ENCODE measurements around the gene HELB.

HELB gene

GRCh38 chr12:66275040-66275439 is 27.3 kb upstream of the HELB start:
- Histone ChIP-seq H3K4me1 (ENCODE audit: control insufficient read depth, insufficient read depth, low read length) (peaks cover 9% of the 10 kb centered on the region; the same call in 1 of the 2 replicates), H3K36me3 (ENCODE audit: control insufficient read depth, insufficient read depth, low read length) (no peaks in the 10 kb centered on the region), H3K4me3 (ENCODE audit: low read depth, low read length) (no peak overlapping the region), H3K9ac (ENCODE audit: low read length) (no peak overlapping the region), H3K27ac (ENCODE audit: low read depth, low read length) (no peak overlapping the region), H3K27me3 (ENCODE audit: control insufficient read depth, insufficient read depth, low read length) (no peaks in the 10 kb centered on the region), H3K9me3 (ENCODE audit: control insufficient read depth, insufficient read depth, low read depth, low read length) (no peaks in the 10 kb centered on the region)

GRCh38 chr12:66279123-66279712 is 23.1 kb upstream of the HELB start:
- peaks cover 8% of the 10 kb centered on the region; the same call in 1 of the 2 replicates for H3K9me3 ChIP-seq (ENCODE audit: control insufficient read depth, insufficient read depth, low read depth, low read length)
- H3K27ac ChIP-seq (ENCODE audit: low read depth, low read length), result no peak overlapping the region
- no peak overlapping the region for H3K9ac ChIP-seq (ENCODE audit: low read length)
- H3K36me3 ChIP-seq (ENCODE audit: control insufficient read depth, insufficient read depth, low read length), result no peaks in the 10 kb centered on the region
- no peaks in the 10 kb centered on the region for H3K4me1 ChIP-seq (ENCODE audit: control insufficient read depth, insufficient read depth, low read length)
- H3K4me3 ChIP-seq (ENCODE audit: low read depth, low read length), result no peak overlapping the region
- H3K27me3 ChIP-seq (ENCODE audit: control insufficient read depth, insufficient read depth, low read length), result no peaks in the 10 kb centered on the region

DNA sequence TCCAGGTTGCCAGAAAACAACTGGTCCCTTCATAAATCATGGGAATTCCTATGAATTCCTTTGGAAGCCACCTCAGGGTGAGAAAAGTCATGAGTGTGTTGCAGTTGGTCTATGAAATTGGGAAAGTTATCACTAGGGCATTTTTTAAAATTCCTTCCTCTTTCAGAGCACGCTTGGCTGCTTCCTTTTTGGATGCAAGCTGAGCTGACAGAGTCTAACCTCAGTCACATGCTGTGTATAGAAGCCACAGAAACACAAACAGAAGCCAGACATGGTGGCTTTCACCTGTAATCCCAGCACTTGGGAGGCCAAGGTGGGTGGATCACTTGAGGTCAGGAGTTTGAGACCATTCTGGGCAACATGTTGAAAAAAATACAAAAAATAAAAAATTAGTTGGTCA is 21.7 kb upstream of the HELB start:
- no peak overlapping the region for H3K9ac ChIP-seq (ENCODE audit: low read length)
- no peaks in the 10 kb centered on the region for H3K27me3 ChIP-seq (ENCODE audit: control insufficient read depth, insufficient read depth, low read length)
- peaks cover 8% of the 10 kb centered on the region; the same call in 1 of the 2 replicates for H3K9me3 ChIP-seq (ENCODE audit: control insufficient read depth, insufficient read depth, low read depth, low read length)
- H3K36me3 ChIP-seq (ENCODE audit: control insufficient read depth, insufficient read depth, low read length), result no peaks in the 10 kb centered on the region
- no peaks in the 10 kb centered on the region for H3K4me1 ChIP-seq (ENCODE audit: control insufficient read depth, insufficient read depth, low read length)
- no peak overlapping the region for H3K27ac ChIP-seq (ENCODE audit: low read depth, low read length)
- no peak overlapping the region for H3K4me3 ChIP-seq (ENCODE audit: low read depth, low read length)

GRCh38 chr12:66282244-66282643 is 20.0 kb upstream of the HELB start:
- Histone ChIP-seq H3K27me3 (ENCODE audit: control insufficient read depth, insufficient read depth, low read length) (no peaks in the 10 kb centered on the region), H3K9ac (ENCODE audit: low read length) (no peak overlapping the region), H3K4me3 (ENCODE audit: low read depth, low read length) (no peak overlapping the region), H3K27ac (ENCODE audit: low read depth, low read length) (no peak overlapping the region), H3K9me3 (ENCODE audit: control insufficient read depth, insufficient read depth, low read depth, low read length) (peaks cover 8% of the 10 kb centered on the region; the same call in 1 of the 2 replicates), H3K4me1 (ENCODE audit: control insufficient read depth, insufficient read depth, low read length) (no peaks in the 10 kb centered on the region), H3K36me3 (ENCODE audit: control insufficient read depth, insufficient read depth, low read length) (no peaks in the 10 kb centered on the region)

- no peak overlapping the region for H3K27ac ChIP-seq (ENCODE audit: low read depth, low read length)
- H3K4me3 ChIP-seq (ENCODE audit: low read depth, low read length), result no peak overlapping the region
- no peaks in the 10 kb centered on the region for H3K27me3 ChIP-seq (ENCODE audit: control insufficient read depth, insufficient read depth, low read length)
- H3K4me1 ChIP-seq (ENCODE audit: control insufficient read depth, insufficient read depth, low read length), result no peaks in the 10 kb centered on the region
- no peak overlapping the region for H3K9ac ChIP-seq (ENCODE audit: low read length)
- H3K9me3 ChIP-seq (ENCODE audit: control insufficient read depth, insufficient read depth, low read depth, low read length), result no peaks in the 10 kb centered on the region
- no peaks in the 10 kb centered on the region for H3K36me3 ChIP-seq (ENCODE audit: control insufficient read depth, insufficient read depth, low read length)
Measured at GRCh38 chr12:66287275-66287674, 15.0 kb upstream of the HELB start.

DNA sequence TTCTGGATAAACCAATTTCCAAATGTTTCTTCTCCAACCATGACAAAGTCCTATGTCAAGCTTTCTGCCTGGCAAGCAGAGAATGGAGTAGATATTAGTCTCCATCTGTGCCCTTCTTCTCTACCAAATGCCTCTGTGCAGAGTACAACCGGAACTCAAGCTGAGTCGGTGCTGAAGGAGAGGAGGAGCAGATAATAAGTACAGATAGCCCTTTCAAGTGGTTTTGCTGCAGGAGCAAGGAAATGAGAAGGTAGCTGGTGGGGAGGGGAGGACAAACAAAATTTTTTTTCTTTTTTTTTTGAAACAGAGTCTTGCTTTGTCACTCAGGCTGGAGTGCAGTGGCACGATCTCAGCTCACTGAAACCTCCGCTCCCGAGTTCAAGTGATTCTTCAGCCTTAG is 14.2 kb upstream of the HELB start:
- H3K36me3 ChIP-seq (ENCODE audit: control insufficient read depth, insufficient read depth, low read length), result no peaks in the 10 kb centered on the region
- H3K27me3 ChIP-seq (ENCODE audit: control insufficient read depth, insufficient read depth, low read length), result no peaks in the 10 kb centered on the region
- no peaks in the 10 kb centered on the region for H3K9me3 ChIP-seq (ENCODE audit: control insufficient read depth, insufficient read depth, low read depth, low read length)
- no peak overlapping the region for H3K4me3 ChIP-seq (ENCODE audit: low read depth, low read length)
- H3K9ac ChIP-seq (ENCODE audit: low read length), result no peak overlapping the region
- H3K27ac ChIP-seq (ENCODE audit: low read depth, low read length), result no peak overlapping the region
- no peaks in the 10 kb centered on the region for H3K4me1 ChIP-seq (ENCODE audit: control insufficient read depth, insufficient read depth, low read length)

DNA sequence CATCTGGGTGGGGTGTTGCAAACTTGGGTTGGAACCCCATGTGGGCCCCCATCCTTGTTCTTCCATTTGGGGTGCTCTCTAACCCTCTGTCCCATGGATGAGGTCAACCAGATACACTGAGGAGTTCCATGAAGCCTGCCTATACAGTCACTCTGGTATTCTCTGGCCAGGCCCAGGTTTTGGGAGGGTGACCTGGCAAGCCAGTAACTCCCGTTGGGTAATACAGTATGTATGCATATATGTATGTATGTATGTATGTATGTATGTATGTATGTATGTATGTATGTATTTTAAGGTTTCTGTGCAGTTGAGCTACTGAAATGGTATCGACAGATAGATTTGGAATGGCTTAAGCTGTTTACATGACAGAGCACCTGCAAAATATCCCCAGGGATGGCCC is 12.8 kb upstream of the HELB start:
- H3K9me3 ChIP-seq (ENCODE audit: control insufficient read depth, insufficient read depth, low read depth, low read length), result no peaks in the 10 kb centered on the region
- no peak overlapping the region for H3K9ac ChIP-seq (ENCODE audit: low read length)
- H3K4me1 ChIP-seq (ENCODE audit: control insufficient read depth, insufficient read depth, low read length), result no peaks in the 10 kb centered on the region
- H3K27me3 ChIP-seq (ENCODE audit: control insufficient read depth, insufficient read depth, low read length), result no peaks in the 10 kb centered on the region
- H3K4me3 ChIP-seq (ENCODE audit: low read depth, low read length), result no peak overlapping the region
- H3K27ac ChIP-seq (ENCODE audit: low read depth, low read length), result no peak overlapping the region
- no peaks in the 10 kb centered on the region for H3K36me3 ChIP-seq (ENCODE audit: control insufficient read depth, insufficient read depth, low read length)

DNA sequence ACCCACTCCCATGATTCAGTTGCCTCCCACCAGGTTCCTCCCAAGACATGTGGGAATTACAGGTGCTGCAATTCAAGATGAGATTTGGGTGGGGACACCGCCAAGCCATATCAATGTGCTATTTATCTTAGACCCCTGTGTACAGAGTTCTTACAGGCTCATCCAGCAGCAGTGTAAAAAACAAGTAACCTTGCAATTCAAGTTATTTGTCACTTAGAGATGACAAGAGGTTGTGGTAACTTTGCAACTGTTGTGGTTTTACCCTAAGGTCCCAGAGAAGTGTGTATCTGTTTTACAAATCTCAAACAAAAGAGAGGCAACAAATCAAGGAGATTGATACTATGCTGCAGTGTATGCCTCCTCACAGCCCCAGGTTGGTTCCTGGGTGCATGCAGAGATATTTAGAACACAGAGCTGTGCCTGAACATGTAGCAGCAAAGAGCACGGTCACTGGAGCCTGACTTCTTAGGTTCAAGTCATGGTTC is 11.5 kb upstream of the HELB start:
- Histone ChIP-seq H3K36me3 (ENCODE audit: control insufficient read depth, insufficient read depth, low read length) (no peaks in the 10 kb centered on the region), H3K4me3 (ENCODE audit: low read depth, low read length) (no peak overlapping the region), H3K9me3 (ENCODE audit: control insufficient read depth, insufficient read depth, low read depth, low read length) (no peaks in the 10 kb centered on the region), H3K27ac (ENCODE audit: low read depth, low read length) (no peak overlapping the region), H3K27me3 (ENCODE audit: control insufficient read depth, insufficient read depth, low read length) (no peaks in the 10 kb centered on the region), H3K9ac (ENCODE audit: low read length) (no peak overlapping the region), H3K4me1 (ENCODE audit: control insufficient read depth, insufficient read depth, low read length) (no peaks in the 10 kb centered on the region)

DNA sequence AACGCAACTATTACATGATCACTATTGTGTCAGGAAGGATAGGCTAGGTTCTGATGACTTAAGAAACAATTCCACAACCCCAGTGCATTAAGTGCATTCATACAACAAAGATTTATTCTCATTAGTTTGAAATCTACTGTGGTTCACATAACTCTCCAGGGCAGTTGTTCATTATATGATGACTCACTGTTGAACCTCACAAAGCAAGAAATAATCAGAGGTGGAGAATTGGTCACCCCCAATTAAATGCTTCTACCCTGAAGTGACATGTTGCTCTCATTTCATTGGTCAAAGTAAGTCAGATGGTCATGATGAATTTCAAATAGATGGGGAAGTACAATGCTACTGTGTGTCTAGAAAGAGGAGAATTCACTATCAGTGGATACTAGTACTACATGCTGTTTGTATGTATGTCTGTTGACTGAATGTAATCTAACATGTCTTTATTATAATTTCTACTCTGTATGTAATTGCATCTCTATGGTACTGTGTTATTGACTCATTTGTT is 6.1 kb upstream of the HELB start:
- Histone ChIP-seq H3K9me3 (ENCODE audit: control insufficient read depth, insufficient read depth, low read depth, low read length) (no peaks in the 10 kb centered on the region), H3K4me3 (ENCODE audit: low read depth, low read length) (no peak overlapping the region), H3K4me1 (ENCODE audit: control insufficient read depth, insufficient read depth, low read length) (no peaks in the 10 kb centered on the region), H3K36me3 (ENCODE audit: control insufficient read depth, insufficient read depth, low read length) (no peaks in the 10 kb centered on the region), H3K27ac (ENCODE audit: low read depth, low read length) (no peak overlapping the region), H3K27me3 (ENCODE audit: control insufficient read depth, insufficient read depth, low read length) (peaks cover 5% of the 10 kb centered on the region), H3K9ac (ENCODE audit: low read length) (no peak overlapping the region)

DNA sequence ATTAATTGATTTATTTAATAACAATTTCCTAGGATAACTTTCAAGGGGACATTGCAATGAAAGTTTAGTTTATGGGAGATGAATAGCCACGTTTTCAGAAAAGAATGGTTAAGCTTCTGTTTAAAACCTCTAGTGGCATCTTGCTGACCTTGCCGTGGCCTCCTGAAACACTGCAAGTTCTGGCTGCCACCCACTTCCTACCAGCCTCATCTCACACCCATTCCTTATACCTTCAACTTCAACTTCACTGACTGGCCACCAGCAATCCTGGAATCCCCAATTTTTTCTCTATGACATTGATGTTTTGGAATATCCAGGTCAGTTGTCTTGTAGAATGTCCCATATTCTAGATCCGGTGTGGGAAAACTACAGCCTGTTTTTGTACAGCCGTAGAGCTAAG is 5.2 kb upstream of the HELB start:
- H3K9ac ChIP-seq (ENCODE audit: low read length), result no peak overlapping the region

DNA sequence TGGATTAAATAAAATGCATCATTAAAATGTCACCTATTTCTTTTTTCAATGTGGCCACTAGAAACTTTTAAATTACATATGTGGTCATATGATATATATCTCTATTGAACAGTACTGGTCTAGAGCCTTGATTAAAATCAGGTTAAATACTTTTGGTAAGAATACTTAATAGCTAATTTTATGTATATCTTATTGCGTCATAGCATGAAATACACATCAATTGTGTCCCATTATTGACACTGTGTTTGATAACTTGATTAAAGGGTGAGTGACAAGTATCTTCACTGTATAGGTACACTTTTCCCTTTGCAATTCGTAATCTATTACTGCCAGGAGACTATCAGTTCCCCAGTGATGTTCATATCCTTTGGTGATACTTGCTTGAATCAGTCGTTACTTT is 4.4 kb upstream of the HELB start:
- Histone ChIP-seq H3K4me3 (ENCODE audit: low read depth, low read length) (no peak overlapping the region), H3K27ac (ENCODE audit: low read depth, low read length) (no peak overlapping the region), H3K4me1 (ENCODE audit: control insufficient read depth, insufficient read depth, low read length) (no peaks in the 10 kb centered on the region), H3K9ac (ENCODE audit: low read length) (no peak overlapping the region), H3K9me3 (ENCODE audit: control insufficient read depth, insufficient read depth, low read depth, low read length) (no peaks in the 10 kb centered on the region), H3K27me3 (ENCODE audit: control insufficient read depth, insufficient read depth, low read length) (peaks cover 12% of the 10 kb centered on the region), H3K36me3 (ENCODE audit: control insufficient read depth, insufficient read depth, low read length) (no peaks in the 10 kb centered on the region)

More for the DNA sequence above, 5.2 kb upstream of the HELB start:
- no peaks in the 10 kb centered on the region for H3K9me3 ChIP-seq (ENCODE audit: control insufficient read depth, insufficient read depth, low read depth, low read length)
- H3K36me3 ChIP-seq (ENCODE audit: control insufficient read depth, insufficient read depth, low read length), result no peaks in the 10 kb centered on the region
- H3K27ac ChIP-seq (ENCODE audit: low read depth, low read length), result no peak overlapping the region
- no peak overlapping the region for H3K4me3 ChIP-seq (ENCODE audit: low read depth, low read length)
- H3K4me1 ChIP-seq (ENCODE audit: control insufficient read depth, insufficient read depth, low read length), result no peaks in the 10 kb centered on the region
- H3K27me3 ChIP-seq (ENCODE audit: control insufficient read depth, insufficient read depth, low read length), result peaks cover 12% of the 10 kb centered on the region
